ENCODE results near the gene PFDN6.

PFDN6 gene

GRCh38 chr6:33316603-33317418 lies 27.4 kb downstream of the PFDN6 start:
- Histone ChIP-seq H3K27me3 (ENCODE audit: low read depth, low read length) (no peaks in the 10 kb centered on the region), H3K36me3 (replicated peaks; ENCODE audit: low read depth, low read length) (peaks cover 43% of the 10 kb centered on the region), H3K4me2 (ENCODE audit: low read length) (peak overlapping the region; percentile 66), H3K9ac (ENCODE audit: low read length) (no peak overlapping the region), H2AFZ (ENCODE audit: low read depth, low read length) (no peak overlapping the region), H4K20me1 (ENCODE audit: insufficient read depth, low read length) (peaks cover 9% of the 10 kb centered on the region), H3K9me3 (ENCODE audit: insufficient read depth, low read length) (no peaks in the 10 kb centered on the region), H3K79me2 (ENCODE audit: low read length) (peaks cover 49% of the 10 kb centered on the region), H3K27ac (ENCODE audit: low read length) (no peak overlapping the region), H3K4me3 (ENCODE audit: low read length) (peak overlapping the region; percentile 91), H3K4me1 (ENCODE audit: low read length) (peaks cover 41% of the 10 kb centered on the region)
- no peak for TF ChIP-seq EZH2phosphoT487 (IDR thresholded peaks at IDR 0.05; ENCODE audit: low read depth)
- TF ChIP-seq CTCF (IDR thresholded peaks at IDR 0.05; ENCODE audit: low read depth, low read length), result no peak

GRCh38 chr6:33317419-33317668 lies 27.9 kb downstream of the PFDN6 start:
- H3K79me2 ChIP-seq (ENCODE audit: low read length), result peaks cover 49% of the 10 kb centered on the region
- peak overlapping the region; percentile 66 for H3K4me2 ChIP-seq (ENCODE audit: low read length)
- peak overlapping the region; percentile 73 for H3K27ac ChIP-seq (ENCODE audit: low read length)

GRCh38 chr6:33317669-33318425 lies 28.4 kb downstream of the PFDN6 start, which contains the start of gene ZBTB22:
ZBTB22 (minus strand) TSS chr6:33317744; CDS start chr6:33316916, 828 bp downstream.
- Histone ChIP-seq H3K9me3 (ENCODE audit: insufficient read depth, low read length) (no peaks in the 10 kb centered on the region), H3K4me1 (ENCODE audit: low read length) (peaks cover 39% of the 10 kb centered on the region), H3K4me2 (ENCODE audit: low read length) (peak within 1 kb of the TSS; percentile 76), H3K27ac (ENCODE audit: low read length) (peak within 1 kb of the TSS; percentile 73), H3K4me3 (ENCODE audit: low read length) (peak within 1 kb of the TSS; percentile 91), H3K9ac (ENCODE audit: low read length) (peak within 1 kb of the TSS; percentile 65), H4K20me1 (ENCODE audit: insufficient read depth, low read length) (no peaks in the 10 kb centered on the region), H3K79me2 (ENCODE audit: low read length) (peaks cover 48% of the 10 kb centered on the region), H3K27me3 (ENCODE audit: low read depth, low read length) (no peaks in the 10 kb centered on the region), H2AFZ (ENCODE audit: low read depth, low read length) (no peak within 1 kb of the TSS), H3K36me3 (replicated peaks; ENCODE audit: low read depth, low read length) (peaks cover 34% of the 10 kb centered on the region)
- TF ChIP-seq CTCF (IDR thresholded peaks at IDR 0.05; ENCODE audit: low read depth, low read length), result no peak
- TF ChIP-seq EZH2phosphoT487 (IDR thresholded peaks at IDR 0.05; ENCODE audit: low read depth), result no peak

More at GRCh38 chr6:33317419-33317668, 27.9 kb downstream of the PFDN6 start:
- no peaks in the 10 kb centered on the region for H3K27me3 ChIP-seq (ENCODE audit: low read depth, low read length)
- TF ChIP-seq EZH2phosphoT487 (IDR thresholded peaks at IDR 0.05; ENCODE audit: low read depth) (no peak), CTCF (IDR thresholded peaks at IDR 0.05; ENCODE audit: low read depth, low read length) (no peak)
- H3K4me3 ChIP-seq (ENCODE audit: low read length), result peak overlapping the region; percentile 91
- peaks cover 39% of the 10 kb centered on the region for H3K4me1 ChIP-seq (ENCODE audit: low read length)
- H3K36me3 ChIP-seq (replicated peaks; ENCODE audit: low read depth, low read length), result peaks cover 37% of the 10 kb centered on the region
- peak overlapping the region; percentile 65; the same call in 1 of the 2 replicates for H3K9ac ChIP-seq (ENCODE audit: low read length)
- no peak overlapping the region for H2AFZ ChIP-seq (ENCODE audit: low read depth, low read length)
- H3K9me3 ChIP-seq (ENCODE audit: insufficient read depth, low read length), result no peaks in the 10 kb centered on the region
- peaks cover 3% of the 10 kb centered on the region for H4K20me1 ChIP-seq (ENCODE audit: insufficient read depth, low read length)

GRCh38 chr6:33318426-33319073 lies 29.1 kb downstream of the PFDN6 start:
- Histone ChIP-seq H3K4me1 (ENCODE audit: low read length) (peaks cover 39% of the 10 kb centered on the region), H2AFZ (ENCODE audit: low read depth, low read length) (no peak overlapping the region), H3K9me3 (ENCODE audit: insufficient read depth, low read length) (no peaks in the 10 kb centered on the region), H3K4me2 (ENCODE audit: low read length) (peak overlapping the region; percentile 76), H3K79me2 (ENCODE audit: low read length) (peaks cover 46% of the 10 kb centered on the region), H4K20me1 (ENCODE audit: insufficient read depth, low read length) (no peaks in the 10 kb centered on the region), H3K9ac (ENCODE audit: low read length) (no peak overlapping the region), H3K36me3 (replicated peaks; ENCODE audit: low read depth, low read length) (peaks cover 30% of the 10 kb centered on the region), H3K27me3 (ENCODE audit: low read depth, low read length) (no peaks in the 10 kb centered on the region), H3K27ac (ENCODE audit: low read length) (peak overlapping the region; percentile 73), H3K4me3 (ENCODE audit: low read length) (peak overlapping the region; percentile 91)
- TF ChIP-seq CTCF (IDR thresholded peaks at IDR 0.05; ENCODE audit: low read depth, low read length) (no peak), EZH2phosphoT487 (IDR thresholded peaks at IDR 0.05; ENCODE audit: low read depth) (no peak)
